ENCODE data around the gene PTPRQ. TPM values are rescaled to one million over a fixed set of nuclear protein-coding genes. Genes with fewer than 3 reads are reported as not detected.

PTPRQ gene
- total and polyA plus RNA-seq, 2 of the 8 experiments (the other 6 are each of a cell fraction or from before 2014, with no cell fraction given): not detected

DNA sequence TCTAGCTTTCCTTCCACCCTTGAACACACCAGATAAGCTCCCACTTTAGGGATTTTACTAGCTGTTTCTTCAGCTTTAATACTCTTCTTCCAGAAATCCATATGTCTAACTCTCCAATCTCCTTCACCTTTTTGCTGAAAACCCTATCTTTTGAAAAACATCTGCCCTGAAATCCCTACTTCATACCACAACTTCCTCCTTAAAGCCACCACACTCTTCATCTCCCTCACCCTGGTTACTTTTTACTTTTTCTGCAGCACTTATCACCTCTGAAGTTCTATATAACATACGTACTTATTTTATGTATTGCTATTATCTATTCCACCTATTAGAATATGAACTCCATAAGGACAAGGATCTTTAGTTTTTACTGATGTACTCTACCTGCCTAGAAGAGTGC is 28.6 kb upstream of the PTPRQ start (continued):
- TF ChIP-seq RFX5 (IDR thresholded peaks at IDR 0.05; ENCODE audit: borderline replicate concordance, low read depth, low read length): no peak
- TF ChIP-seq SIRT6 (IDR thresholded peaks at IDR 0.05; ENCODE audit: low read length): no peak
- TF ChIP-seq, protein P1, sequence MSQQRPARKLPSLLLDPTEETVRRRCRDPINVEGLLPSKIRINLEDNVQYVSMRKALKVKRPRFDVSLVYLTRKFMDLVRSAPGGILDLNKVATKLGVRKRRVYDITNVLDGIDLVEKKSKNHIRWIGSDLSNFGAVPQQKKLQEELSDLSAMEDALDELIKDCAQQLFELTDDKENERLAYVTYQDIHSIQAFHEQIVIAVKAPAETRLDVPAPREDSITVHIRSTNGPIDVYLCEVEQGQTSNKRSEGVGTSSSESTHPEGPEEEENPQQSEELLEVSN (IDR thresholded peaks at IDR 0.05): no peak
- no peak for TF ChIP-seq SAP30 (IDR thresholded peaks at IDR 0.05; ENCODE audit: insufficient read depth, insufficient replicate concordance, low read length)
- TF ChIP-seq RNF2 (IDR thresholded peaks at IDR 0.05; ENCODE audit: borderline replicate concordance, low read depth, low read length, missing control alignments, poor library complexity, severe bottlenecking): no peak
- TF ChIP-seq CBX8 (IDR thresholded peaks at IDR 0.05; ENCODE audit: borderline replicate concordance, low read depth, low read length): no peak
- TF ChIP-seq HDAC2 (IDR thresholded peaks at IDR 0.05; ENCODE audit: borderline replicate concordance in 1 of 2, low read depth in 2 of 2, low read length in 2 of 2): no peak
- TF ChIP-seq BRCA1 (IDR thresholded peaks at IDR 0.05; ENCODE audit: low read depth, low read length): no peak
- TF ChIP-seq CHD1 (IDR thresholded peaks at IDR 0.05; ENCODE audit: low read depth, low read length): no peak

All from H1 (cell line).